ENCODE data around the gene GXYLT1. TPM values are rescaled to one million over a fixed set of nuclear protein-coding genes. Genes with fewer than 3 reads are reported as not detected.

GXYLT1 gene
- total RNA-seq, 3 donors from 2014 or later = 12.8 to 19.3 (median 18.0) TPM

DNA sequence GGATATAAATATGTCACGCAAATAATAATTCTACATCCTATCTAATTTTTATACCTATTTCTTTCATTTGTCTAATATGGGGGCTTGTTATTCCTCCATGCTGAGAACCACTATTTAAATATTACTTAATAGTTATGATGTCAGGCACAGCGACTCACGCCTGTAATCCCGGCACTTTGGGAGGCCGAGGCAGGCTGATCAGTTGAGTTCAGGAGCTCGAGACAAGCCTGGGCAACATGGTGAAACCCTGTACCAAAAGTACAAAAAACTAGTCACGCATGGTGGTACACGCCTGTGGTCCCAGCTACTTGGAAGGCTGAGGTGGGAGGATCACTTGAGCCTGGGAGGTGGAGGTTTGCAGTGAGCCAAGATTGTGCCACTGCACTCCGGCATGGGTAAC lies 45.2 kb downstream of the GXYLT1 start:
- H3K27me3 ChIP-seq = no peaks in the 10 kb centered on the region
- intact Hi-C loops (cut with DNase I; ENCODE audit: low total_unique reads) = no loop called here
- TF ChIP-seq, protein P1, sequence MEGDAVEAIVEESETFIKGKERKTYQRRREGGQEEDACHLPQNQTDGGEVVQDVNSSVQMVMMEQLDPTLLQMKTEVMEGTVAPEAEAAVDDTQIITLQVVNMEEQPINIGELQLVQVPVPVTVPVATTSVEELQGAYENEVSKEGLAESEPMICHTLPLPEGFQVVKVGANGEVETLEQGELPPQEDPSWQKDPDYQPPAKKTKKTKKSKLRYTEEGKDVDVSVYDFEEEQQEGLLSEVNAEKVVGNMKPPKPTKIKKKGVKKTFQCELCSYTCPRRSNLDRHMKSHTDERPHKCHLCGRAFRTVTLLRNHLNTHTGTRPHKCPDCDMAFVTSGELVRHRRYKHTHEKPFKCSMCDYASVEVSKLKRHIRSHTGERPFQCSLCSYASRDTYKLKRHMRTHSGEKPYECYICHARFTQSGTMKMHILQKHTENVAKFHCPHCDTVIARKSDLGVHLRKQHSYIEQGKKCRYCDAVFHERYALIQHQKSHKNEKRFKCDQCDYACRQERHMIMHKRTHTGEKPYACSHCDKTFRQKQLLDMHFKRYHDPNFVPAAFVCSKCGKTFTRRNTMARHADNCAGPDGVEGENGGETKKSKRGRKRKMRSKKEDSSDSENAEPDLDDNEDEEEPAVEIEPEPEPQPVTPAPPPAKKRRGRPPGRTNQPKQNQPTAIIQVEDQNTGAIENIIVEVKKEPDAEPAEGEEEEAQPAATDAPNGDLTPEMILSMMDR (IDR thresholded peaks at IDR 0.05) = no peak
- TF ChIP-seq POLR2AphosphoS5 (IDR thresholded peaks at IDR 0.05) = no peak
- no peak for TF ChIP-seq POLR2A (IDR thresholded peaks at IDR 0.05)

DNA sequence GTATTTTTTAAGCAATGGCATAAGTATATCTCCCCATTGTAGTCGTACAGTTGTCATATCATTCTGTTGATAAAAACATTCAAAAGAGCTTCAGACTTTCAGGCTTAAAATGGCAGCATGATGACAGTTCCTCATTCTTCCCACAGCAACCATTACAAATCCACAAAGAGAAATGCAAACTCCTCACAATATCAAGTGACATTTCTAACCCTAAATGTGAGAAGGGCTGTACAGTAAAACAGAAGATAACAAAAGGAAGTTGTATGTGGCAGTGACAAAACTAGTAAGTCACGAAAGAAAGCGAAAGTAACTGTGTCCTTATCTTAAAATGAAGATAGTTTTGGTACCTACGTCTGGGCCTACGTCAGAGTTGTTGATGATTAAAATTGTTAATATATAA lies 46.7 kb downstream of the GXYLT1 start:
- no peak overlapping the region for H3K4me3 ChIP-seq
- no peaks in the 10 kb centered on the region for H3K4me1 ChIP-seq
- no peaks in the 10 kb centered on the region for H3K27me3 ChIP-seq
- intact Hi-C loops (cut with DNase I; ENCODE audit: low total_unique reads) = no loop called here
- no peak for TF ChIP-seq POLR2A (IDR thresholded peaks at IDR 0.05)
- TF ChIP-seq POLR2AphosphoS5 (IDR thresholded peaks at IDR 0.05) = no peak
- TF ChIP-seq, protein P1 (IDR thresholded peaks at IDR 0.05) = no peak
- H3K27ac ChIP-seq = no peak overlapping the region
- DNase-seq (ENCODE audit: low spot score in 2 of 2) = no peak
- H3K9me3 ChIP-seq = no peaks in the 10 kb centered on the region
- H3K36me3 ChIP-seq = no peaks in the 10 kb centered on the region

More for the DNA sequence above, 45.2 kb downstream of the GXYLT1 start:
- Histone ChIP-seq H3K36me3 (no peaks in the 10 kb centered on the region), H3K4me1 (no peaks in the 10 kb centered on the region), H3K27ac (no peak overlapping the region), H3K4me3 (no peak overlapping the region), H3K9me3 (no peaks in the 10 kb centered on the region)
- DNase-seq (ENCODE audit: low spot score in 2 of 2) = no peak

DNA sequence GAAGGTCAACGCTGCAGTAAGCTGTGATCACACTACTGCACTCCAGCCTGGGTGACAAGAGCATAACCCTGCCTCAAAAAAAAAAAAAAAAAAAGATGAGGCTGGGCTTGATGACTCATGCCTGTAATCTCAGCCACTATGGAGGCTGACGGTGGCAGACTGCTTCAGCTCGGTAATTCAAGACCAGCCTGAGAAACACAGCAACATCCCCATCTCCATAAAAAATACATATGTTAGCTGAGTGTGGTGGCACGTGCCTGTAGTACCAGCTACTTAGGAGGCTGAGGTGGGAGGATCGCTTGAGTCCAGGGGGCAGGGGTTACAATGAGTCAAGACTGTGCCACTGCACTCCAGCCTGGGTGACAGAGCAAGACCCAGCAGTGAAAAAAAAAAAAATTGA lies 50.4 kb downstream of the GXYLT1 start:
- no peak for TF ChIP-seq POLR2A (IDR thresholded peaks at IDR 0.05)
- TF ChIP-seq, protein P1 (IDR thresholded peaks at IDR 0.05) = no peak
- TF ChIP-seq POLR2AphosphoS5 (IDR thresholded peaks at IDR 0.05) = no peak
- intact Hi-C loops (cut with DNase I; ENCODE audit: low total_unique reads) = no loop called here
- Histone ChIP-seq H3K27ac (no peak overlapping the region), H3K4me3 (no peak overlapping the region), H3K4me1 (no peaks in the 10 kb centered on the region), H3K36me3 (no peaks in the 10 kb centered on the region), H3K27me3 (no peaks in the 10 kb centered on the region), H3K9me3 (no peaks in the 10 kb centered on the region)
- DNase-seq (ENCODE audit: low spot score in 2 of 2) = no peak

DNA sequence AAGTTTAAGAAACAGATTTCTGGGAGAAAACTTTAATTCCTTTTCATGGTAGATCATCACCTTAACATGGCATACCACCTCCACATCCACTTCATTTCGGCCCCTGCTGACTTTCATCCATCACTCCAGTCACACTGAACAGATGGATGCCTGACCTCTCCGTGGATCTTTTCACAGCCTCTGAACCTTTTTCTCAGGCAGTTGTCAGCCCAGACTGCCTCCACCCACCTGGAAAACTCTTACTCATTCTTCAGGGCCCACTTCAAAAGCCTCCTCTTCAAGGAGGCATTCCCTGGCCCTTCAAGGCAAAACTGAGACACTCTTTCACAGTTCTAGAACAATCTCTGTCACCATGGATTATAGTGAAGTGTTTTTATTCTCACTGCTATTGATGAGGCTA lies 52.9 kb downstream of the GXYLT1 start:
- Histone ChIP-seq H3K27ac (no peak overlapping the region), H3K4me1 (no peaks in the 10 kb centered on the region), H3K36me3 (no peaks in the 10 kb centered on the region), H3K4me3 (no peak overlapping the region), H3K9me3 (no peaks in the 10 kb centered on the region), H3K27me3 (no peaks in the 10 kb centered on the region)
- no peak for DNase-seq (ENCODE audit: low spot score in 2 of 2)
- TF ChIP-seq, protein P1 (IDR thresholded peaks at IDR 0.05) = no peak
- TF ChIP-seq POLR2AphosphoS5 (IDR thresholded peaks at IDR 0.05) = no peak
- TF ChIP-seq POLR2A (IDR thresholded peaks at IDR 0.05) = no peak
- intact Hi-C loops (cut with DNase I; ENCODE audit: low total_unique reads) = no loop called here

DNA sequence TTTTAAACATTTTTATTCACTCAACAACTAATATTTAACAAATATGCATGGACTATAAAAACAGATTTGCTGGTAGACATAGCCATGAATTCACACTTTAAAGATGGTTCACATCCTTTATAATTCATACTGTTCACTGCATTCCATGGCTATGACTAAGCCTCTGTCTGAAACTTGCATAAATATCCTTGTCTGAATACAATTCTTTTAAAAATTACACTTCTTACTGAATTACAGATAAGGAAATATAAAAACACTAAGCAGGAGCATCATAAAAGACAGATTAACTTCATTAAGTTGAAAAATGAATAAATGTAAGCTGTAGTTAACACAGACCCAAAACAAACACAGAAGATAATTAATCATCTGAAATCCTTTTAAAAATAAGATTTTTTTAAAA lies 53.8 kb downstream of the GXYLT1 start:
- Histone ChIP-seq H3K27ac (no peak overlapping the region), H3K9me3 (no peaks in the 10 kb centered on the region), H3K4me1 (no peaks in the 10 kb centered on the region), H3K36me3 (no peaks in the 10 kb centered on the region), H3K4me3 (no peak overlapping the region), H3K27me3 (no peaks in the 10 kb centered on the region)
- intact Hi-C loops (cut with DNase I; ENCODE audit: low total_unique reads) = no loop called here
- TF ChIP-seq, protein P1 (IDR thresholded peaks at IDR 0.05) = no peak
- TF ChIP-seq POLR2A (IDR thresholded peaks at IDR 0.05) = no peak
- no peak for DNase-seq (ENCODE audit: low spot score in 2 of 2)

Data from breast epithelium (tissue), 4 donors.